ENCODE results near the gene NAGLU. TPM values are rescaled to one million over a fixed set of nuclear protein-coding genes. Genes with fewer than 3 reads are reported as not detected.
A peak's percentile ranks its signal among the peaks of the same experiment; 100 is the strongest.
"Not testable (repeated sequence)": the region's sequence is repeated elsewhere in the genome, so short reads cannot be mapped to it uniquely, and the experiment has no call there.

The NAGLU gene
- total RNA-seq, 1 experiment from 2014 or later, result 30.6 TPM

DNA sequence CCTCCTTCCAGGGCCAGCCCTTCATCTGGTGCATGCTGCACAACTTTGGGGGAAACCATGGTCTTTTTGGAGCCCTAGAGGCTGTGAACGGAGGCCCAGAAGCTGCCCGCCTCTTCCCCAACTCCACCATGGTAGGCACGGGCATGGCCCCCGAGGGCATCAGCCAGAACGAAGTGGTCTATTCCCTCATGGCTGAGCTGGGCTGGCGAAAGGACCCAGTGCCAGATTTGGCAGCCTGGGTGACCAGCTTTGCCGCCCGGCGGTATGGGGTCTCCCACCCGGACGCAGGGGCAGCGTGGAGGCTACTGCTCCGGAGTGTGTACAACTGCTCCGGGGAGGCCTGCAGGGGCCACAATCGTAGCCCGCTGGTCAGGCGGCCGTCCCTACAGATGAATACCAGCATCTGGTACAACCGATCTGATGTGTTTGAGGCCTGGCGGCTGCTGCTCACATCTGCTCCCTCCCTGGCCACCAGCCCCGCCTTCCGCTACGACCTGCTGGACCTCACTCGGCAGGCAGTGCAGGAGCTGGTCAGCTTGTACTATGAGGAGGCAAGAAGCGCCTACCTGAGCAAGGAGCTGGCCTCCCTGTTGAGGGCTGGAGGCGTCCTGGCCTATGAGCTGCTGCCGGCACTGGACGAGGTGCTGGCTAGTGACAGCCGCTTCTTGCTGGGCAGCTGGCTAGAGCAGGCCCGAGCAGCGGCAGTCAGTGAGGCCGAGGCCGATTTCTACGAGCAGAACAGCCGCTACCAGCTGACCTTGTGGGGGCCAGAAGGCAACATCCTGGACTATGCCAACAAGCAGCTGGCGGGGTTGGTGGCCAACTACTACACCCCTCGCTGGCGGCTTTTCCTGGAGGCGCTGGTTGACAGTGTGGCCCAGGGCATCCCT is 7.4 kb downstream of the NAGLU start:
- DNase-seq (ENCODE audit: low read depth), result no peak

DNA sequence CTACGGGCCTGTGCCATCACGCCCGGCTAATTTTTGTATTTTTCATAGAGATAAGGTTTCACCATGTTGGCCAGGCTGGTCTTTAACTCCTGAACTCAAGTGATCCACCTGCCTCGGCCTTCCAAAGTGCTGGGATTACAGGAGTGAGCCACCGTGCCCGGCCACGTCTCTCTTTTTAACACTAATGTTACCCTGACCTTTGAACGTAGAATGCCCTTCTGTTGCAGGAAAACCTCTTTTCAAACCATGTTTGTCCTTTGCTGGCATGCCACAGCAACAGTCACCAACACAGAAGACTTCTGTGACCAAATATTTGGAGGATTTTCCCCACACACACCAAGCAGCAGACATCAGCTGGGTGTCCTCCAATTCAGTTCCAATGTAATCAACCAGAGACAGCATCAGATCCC is 8.8 kb downstream of the NAGLU start:
- no peak for DNase-seq (ENCODE audit: low read depth)

DNA sequence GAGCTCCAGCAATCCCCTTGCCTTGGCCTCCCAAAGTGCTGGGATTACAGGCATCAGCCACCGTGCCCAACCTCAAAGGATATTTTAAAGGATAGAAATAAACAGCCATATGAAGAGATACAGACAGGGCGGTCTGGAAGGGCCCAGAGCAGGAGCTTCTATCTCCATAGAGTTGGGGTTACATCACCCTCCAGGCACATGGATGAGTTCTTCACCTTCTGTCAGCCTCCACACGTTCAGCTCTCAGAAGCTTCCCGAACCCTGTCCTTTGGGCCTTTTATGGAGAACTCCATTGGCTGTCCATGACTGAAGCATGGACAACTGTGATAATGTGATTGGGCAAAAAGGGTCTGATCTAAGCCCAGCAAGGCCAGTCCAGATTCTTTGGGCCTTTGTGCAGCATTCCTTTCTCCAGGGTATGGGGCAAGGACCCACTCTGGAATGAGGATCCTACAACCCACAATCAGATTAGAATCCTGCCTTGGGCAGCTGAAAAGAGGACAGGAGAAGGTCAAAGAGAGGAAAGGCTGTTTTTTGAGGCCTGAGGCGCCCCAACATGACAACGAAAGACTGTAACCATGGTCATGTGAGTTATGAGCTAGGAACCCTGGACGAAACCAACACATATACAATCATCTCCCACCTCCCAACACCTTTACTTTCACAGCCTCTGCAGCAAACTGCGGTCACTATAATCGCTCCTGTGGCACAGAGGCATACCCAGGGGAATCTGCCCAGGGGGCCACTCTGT is 9.9 kb downstream of the NAGLU start:
- DNase-seq (ENCODE audit: low read depth), result not testable (repeated sequence)

DNA sequence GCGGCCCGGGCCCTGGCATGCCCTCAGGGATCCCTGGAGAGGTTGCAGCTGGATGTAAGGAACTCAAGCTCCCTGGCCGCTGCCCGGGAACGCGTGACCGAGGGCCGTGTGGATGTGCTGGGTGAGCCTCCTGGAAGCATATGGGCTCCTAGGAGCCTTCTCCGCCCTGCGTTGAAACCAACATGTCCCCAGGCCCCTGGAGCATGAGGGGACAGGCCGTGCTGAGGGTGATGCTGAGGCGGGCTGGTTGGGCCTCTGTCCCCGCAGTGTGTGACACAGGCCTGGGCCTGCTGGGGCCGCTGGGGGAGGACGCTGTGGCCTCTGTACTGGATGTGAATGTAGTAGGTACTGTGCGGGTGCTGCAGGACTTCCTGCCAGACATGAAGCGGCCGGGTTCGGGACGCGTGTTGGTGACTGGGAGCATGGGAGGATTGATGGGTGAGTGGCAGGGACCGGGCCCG is 11.0 kb downstream of the NAGLU start:
- no peak for DNase-seq (ENCODE audit: low read depth)

DNA sequence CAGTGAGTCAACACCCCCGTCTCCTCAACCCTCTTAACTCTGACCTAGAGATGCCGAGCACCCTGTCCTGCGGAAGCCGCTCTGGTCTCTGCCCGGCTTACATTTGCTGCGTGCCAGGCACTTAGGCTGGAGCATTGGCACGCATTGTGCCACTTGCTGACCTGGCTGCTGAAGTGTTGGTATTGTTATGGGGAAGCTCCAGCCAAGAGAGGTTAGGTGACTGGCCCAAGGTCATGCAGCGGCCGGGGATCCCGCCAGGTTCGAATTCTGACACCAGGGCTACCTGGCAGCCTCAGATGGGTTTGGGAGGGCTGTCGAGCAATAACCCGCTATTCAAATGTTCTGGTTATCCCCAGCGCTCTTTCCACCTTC is 11.6 kb downstream of the NAGLU start:
- no peak for DNase-seq (ENCODE audit: low read depth)

DNA sequence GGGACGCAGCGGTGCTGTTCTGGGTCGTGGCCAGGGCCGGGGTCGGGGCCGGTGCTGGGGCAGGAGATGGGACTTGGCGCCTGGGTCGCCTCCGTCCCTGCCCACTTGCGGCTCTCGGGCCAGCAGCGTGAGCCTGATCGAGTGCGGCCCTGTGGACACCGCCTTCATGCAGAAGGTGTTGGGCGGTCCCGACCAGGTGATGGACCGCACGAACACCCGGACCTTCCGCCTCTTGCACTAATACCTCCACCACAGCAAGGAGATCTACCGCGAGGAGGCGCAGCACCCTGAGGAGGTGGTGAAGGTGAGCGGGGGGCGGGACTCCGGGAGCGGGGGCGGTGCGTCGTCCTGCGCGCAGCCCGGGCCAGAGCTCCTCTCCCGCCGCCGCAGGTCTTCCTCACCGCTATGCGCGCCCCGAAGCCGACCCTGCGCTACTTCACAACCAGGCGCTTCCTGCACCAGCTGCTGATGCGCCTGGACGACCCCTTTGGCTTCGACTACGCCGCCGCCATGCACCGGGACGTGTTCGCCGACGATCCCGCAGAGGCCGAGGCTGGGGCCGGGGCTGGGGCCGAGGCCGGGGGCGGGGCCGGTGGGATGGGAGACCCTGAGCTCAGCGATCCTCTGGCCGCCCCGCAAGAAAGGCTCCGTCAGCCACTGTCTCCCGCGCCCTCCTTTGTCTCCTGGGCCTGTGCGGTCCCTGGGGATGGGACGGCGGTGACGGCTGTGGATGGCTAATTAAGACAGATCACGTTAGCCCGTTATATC is 12.2 kb downstream of the NAGLU start:
- DNase-seq (ENCODE audit: low read depth), result no peak

DNA sequence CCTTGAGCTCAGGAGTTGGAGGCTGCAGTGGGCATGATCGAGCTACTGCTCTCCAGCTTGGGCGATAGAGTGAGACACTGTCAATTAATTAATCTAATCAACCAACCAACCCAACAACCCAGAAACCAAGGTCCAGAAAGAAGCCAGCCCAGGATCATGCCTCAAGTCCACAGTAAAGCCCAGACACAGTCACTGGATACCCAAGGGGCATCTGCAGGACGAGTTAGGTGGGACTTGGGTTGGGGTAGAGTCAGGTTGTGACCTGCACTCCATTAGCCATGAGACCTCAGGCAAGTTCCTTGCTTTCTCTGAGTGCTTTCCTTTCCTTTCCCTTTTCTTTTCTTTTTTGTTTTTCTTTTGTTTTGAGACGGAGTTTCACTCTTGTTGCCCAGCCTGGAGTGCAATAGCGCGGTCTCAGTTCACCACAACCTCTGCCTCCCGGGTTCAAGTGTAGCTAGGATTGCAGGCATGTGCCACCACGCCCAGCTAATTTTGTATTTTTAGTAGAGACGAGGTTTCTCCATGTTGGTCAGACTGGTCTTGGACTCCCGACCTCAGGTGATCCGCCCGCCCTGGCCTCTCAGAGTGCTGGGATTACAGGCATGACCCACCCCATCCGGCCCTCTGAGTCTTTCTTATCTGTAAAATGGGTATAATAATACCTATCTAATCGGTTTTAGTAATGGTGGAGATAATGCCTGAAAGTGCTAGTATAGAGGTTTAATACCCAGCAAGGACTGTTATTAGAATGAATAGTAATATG is 13.1 kb downstream of the NAGLU start:
- DNase-seq (ENCODE audit: low read depth), result no peak

DNA sequence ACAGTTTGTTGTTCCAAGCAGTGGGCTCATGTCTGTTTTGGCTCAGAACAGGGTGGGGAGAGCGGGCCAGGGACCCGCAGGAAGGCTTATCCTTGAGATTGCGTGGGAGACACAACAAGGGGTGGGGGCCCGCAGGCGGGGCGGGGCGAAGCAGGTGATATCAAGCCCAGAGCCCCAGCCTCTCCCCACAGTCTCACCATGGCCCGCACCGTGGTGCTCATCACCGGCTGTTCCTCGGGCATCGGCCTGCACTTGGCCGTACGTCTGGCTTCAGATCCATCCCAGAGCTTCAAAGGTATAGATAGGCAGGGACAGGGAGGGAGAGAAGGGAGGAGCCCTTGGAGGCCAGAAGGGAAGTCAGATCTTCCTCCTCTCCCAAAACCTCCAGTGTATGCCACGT is 16.7 kb downstream of the NAGLU start, which contains the start of gene HSD17B1:
HSD17B1 (plus strand) TSS at position 188 of the 400 bp plus-strand sequence; CDS start at position 199, 11 bp downstream.
- DNase-seq (ENCODE audit: low read depth), result not testable (repeated sequence)

DNA sequence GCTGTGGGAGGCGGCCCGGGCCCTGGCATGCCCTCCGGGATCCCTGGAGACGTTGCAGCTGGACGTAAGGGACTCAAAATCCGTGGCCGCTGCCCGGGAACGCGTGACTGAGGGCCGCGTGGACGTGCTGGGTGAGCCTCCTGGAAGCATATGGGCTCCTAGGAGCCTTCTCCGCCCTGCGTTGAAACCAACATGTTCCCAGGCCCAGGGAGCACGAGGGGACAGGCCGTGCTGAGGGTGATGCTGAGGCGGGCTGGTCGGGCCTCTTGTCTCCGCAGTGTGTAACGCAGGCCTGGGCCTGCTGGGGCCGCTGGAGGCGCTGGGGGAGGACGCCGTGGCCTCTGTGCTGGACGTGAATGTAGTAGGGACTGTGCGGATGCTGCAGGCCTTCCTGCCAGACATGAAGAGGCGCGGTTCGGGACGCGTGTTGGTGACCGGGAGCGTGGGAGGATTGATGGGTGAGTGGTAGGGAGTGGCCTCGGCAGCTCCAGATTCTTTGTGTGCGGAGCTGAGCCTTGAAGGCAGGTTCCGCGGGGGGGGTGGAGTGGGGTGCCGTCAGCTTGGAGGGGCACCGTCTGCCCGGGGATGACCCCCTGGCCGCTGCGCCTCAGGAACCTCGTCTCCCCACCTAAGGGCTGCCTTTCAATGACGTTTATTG is 17.2 kb downstream of the NAGLU start:
- DNase-seq (ENCODE audit: low read depth), result no peak

DNA sequence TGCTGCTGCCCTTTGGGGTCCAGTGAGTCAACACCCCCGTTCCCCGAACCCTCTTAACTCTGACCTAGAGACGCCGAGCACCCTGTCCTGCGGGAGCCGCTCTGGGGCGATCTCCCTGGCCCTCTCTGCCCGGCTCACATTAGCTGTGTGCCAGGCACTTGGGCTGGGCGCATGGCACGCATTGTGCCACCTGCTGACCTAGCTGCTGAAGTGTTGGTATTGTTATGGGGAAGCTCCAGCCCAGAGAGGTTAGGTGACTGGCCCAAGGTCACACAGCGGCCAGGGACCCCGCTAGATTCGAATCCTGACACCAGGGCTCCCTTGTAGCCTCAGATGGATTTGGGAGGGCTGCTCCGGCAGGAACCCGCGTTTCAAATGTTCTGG is 17.8 kb downstream of the NAGLU start:
- no peak for DNase-seq (ENCODE audit: low read depth)

DNA sequence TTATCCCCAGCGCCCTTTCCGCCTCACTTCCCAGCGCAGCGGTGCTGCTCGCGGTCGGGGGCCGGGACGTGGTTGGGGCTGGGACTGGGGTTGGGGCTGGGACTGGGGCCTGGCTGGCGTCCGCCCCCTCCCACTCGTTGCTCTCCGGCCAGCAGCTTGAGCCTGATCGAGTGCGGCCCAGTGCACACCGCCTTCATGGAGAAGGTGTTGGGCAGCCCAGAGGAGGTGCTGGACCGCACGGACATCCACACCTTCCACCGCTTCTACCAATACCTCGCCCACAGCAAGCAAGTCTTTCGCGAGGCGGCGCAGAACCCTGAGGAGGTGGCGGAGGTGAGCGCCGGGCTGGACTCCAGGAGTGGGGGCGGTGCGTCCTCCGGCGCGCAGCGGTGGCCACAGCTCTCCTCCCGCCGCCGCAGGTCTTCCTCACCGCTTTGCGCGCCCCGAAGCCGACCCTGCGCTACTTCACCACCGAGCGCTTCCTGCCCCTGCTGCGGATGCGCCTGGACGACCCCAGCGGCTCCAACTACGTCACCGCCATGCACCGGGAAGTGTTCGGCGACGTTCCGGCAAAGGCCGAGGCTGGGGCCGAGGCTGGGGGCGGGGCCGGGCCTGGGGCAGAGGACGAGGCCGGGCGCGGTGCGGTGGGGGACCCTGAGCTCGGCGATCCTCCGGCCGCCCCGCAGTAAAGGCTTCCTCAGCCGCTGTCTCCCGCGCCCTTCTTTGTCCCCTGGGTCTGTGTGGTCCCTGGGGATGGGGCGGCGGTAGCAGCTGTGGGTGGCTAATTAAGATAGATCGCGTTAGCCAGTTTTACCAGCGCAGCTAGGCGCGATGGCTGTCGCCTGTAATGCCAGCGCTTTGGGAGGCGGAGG is 18.4 kb downstream of the NAGLU start:
- peak; percentile 77 for DNase-seq (ENCODE audit: low read depth)

DNA sequence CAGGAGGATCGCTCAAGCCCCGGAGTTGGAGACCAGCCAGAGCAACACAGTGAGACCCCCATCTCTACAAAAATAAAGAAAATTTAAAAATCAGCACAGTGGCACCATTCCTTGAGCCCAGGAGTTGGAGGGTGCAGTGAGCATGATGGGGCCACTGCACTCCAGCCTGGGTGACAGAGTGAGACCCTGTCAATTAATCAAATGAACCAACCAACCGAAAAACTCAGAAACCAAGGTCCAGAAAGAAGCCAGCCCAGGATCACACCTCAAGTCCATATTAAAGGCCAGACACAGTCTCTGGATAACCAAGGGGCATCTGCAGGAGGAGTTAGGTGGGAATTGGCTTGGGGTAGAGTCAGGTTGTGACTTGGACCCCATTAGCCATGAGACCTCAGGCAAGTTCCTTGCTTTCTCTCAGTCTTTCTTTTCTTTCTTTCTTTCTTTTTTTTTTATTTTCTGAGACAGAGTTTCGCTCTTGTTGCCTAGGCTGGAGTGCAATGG is 19.1 kb downstream of the NAGLU start:
- no peak for DNase-seq (ENCODE audit: low read depth)

DNA sequence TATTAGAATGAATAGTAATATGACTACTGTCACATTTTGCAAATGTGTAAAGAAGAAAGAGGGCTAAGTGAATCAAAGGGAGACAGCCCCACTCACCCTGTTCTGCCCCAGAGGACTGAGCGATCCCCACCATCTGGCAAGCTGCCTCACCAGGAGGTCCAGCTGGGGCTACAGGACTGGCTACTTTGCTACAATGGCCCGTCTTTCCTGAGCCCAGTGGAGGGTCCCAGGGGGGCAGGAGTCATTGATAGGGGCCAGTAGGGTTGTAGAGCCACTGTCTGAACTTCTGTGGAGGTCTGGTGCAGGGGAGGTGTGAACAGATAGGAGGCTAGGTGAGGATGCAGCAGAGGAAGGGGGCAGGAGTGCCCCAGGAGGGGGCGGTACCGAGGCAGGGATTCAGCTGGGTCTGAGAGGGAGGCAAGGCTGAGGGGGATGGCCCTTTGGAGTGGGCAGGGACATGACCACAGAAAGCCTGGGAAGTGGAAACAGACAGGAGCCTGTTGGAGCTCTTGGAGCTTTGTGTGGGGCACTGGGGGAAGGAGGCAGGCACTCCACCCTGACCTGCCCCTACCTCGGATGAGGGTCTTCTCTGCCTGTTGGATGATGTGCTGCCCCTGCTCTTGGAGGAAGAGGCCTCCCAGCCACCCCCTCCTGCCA is 20.0 kb downstream of the NAGLU start:
- peak; percentile 50 for DNase-seq (ENCODE audit: low read depth)

DNA sequence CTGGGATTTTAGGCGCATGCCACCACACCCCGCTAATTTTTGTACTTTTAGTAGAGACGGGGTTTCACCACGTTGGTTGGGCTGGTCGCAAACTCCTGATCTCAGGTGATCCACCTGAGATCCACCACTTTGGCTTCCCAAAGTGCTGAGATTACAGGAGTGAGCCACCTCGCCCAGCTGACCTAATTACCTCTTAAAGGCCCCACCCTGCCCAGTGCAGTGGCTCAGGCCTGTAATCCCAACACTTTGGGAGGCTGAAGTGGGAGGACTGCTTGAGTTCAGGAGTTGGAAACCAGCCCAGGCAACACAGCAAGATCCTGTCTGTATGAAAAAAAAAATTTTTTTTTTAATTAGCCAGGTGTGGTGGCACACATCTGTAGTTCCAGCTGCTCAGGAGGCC is 23.0 kb downstream of the NAGLU start:
- no peak for DNase-seq (ENCODE audit: low read depth)

DNA sequence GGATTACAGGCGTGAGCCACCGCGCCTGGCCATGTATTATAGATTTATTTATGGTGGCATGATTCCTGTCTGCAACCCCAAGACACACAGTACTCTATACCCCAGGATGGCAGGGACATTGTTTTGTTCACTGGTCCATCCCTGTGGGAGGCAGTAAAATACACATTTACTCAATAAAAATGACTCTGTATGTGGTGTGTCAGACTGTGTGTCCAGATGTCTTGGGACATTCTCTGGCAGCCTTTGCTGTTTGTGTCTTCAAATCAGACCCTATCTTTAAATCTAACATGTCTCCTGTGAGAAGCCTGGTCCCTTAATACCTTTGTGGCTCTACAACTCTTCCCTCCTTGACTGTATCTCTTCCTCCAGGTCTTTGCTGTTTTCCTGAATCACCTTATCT is 24.2 kb downstream of the NAGLU start:
- no peak for DNase-seq (ENCODE audit: low read depth)

DNA sequence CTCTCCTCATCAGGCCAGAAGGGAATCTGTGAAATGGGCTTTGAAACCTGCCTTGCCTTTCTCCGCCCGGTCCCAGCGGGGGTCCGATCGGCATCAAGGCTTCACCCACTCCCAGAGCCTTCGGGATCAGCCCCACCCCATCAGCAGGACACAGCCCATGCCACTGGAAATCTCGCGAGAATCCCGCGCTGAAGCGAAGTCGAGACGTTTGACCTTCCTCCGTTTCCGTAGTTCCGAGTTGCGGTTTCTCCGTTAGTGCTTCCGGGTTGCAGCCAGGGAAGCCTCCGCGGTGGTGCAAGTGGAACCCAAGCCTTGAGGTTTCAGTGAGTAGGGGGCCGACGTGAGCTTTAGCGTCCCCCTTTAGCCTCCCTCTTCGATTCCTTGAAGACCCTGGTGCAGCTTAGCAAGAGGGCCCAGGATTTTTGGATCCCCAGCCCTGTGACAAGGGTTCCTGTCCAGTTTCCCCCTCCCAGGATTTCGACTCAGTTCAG is 25.9 kb downstream of the NAGLU start, which contains the start of gene COASY:
COASY (plus strand) TSS at position 252 of the 491 bp plus-strand sequence. CDS start 475 bp downstream, outside the sequence.
- DNase-seq (ENCODE audit: low read depth), result peak; percentile 93

DNA sequence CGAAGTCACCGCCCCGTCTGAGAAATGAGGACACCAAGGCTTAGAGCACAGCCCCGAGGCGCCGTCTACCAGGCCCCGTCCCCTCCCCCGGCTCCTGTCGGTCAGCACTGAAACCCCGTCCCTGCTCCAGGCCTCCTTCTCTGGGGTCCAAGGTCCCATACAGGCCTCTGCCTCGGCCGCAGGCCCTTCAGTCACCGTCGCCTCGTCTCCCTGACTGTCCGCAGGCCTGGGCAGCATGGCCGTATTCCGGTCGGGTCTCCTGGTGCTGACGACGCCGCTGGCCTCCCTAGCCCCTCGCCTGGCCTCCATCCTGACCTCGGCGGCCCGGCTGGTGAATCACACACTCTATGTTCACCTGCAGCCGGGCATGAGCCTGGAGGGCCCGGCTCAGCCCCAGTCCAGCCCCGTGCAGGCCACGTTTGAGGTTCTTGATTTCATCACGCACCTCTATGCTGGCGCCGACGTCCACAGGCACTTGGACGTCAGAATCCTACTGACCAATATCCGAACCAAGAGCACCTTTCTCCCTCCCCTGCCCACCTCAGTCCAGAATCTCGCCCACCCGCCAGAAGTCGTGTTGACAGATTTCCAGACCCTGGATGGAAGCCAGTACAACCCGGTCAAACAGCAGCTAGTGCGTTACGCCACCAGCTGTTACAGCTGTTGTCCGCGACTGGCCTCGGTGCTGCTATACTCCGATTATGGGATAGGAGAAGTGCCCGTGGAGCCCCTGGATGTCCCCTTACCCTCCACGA is 26.5 kb downstream of the NAGLU start:
- DNase-seq (ENCODE audit: low read depth), result no peak

DNA sequence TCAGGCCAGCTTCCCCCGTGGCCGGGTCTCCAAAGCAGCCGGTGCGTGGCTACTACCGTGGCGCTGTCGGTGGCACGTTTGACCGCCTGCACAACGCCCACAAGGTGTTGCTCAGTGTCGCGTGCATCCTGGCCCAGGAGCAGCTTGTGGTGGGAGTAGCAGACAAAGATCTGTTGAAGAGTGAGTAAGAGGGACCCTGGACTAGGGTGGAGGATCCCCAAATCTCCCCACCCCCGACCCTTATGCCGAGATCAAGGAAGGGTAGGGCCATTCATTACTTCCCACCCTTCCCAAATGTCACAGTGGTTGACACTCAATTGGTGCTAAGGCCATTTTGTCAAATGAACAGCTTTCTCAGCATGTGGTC is 27.1 kb downstream of the NAGLU start:
- no peak for DNase-seq (ENCODE audit: low read depth)
